ENCODE data around the gene FNBP1L.

DNA sequence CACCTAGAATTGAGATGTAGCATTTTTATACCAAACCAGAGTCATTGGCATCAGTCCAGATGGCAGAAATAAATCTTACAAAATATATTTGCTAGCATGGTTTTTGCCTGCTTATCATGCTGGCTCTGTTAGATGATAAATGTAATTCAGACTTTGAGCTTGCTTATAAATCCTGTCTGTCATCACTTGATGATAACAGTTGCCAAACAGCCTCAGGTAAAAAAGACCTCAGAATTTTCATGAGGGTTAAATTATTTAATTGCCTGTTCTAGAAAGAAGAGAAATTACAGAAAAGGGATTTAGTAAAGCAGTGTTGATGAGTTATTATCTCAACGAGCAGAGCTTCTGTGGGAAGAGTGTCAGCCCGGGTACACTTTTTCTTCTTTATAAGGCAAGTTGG, 83.3 kb downstream of the FNBP1L start:
- TF ChIP-seq POLR2A (IDR thresholded peaks at IDR 0.05) (no peak), POLR2AphosphoS5 (IDR thresholded peaks at IDR 0.05) (no peak)
- TF ChIP-seq, protein P1, sequence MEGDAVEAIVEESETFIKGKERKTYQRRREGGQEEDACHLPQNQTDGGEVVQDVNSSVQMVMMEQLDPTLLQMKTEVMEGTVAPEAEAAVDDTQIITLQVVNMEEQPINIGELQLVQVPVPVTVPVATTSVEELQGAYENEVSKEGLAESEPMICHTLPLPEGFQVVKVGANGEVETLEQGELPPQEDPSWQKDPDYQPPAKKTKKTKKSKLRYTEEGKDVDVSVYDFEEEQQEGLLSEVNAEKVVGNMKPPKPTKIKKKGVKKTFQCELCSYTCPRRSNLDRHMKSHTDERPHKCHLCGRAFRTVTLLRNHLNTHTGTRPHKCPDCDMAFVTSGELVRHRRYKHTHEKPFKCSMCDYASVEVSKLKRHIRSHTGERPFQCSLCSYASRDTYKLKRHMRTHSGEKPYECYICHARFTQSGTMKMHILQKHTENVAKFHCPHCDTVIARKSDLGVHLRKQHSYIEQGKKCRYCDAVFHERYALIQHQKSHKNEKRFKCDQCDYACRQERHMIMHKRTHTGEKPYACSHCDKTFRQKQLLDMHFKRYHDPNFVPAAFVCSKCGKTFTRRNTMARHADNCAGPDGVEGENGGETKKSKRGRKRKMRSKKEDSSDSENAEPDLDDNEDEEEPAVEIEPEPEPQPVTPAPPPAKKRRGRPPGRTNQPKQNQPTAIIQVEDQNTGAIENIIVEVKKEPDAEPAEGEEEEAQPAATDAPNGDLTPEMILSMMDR (IDR thresholded peaks at IDR 0.05), result no peak
